Neural crest cell (in vitro differentiated cells): Measurements from ENCODE around the gene DMXL1. TPM values are rescaled to one million over a fixed set of nuclear protein-coding genes. Genes with fewer than 3 reads are reported as not detected.
"Not testable (repeated sequence)": the region's sequence is repeated elsewhere in the genome, so short reads cannot be mapped to it uniquely, and the experiment has no call there.

Source experiments
- DNase-seq: peaks from one replicate; pipeline ENCODE4 v3.0.0; 2021; ENCODE audit warnings: low read depth, mixed read lengths, low spot score
- H3K27ac Mint-ChIP-seq: one replicate; pipeline ENCODE4 v1.8.0; 2021; ENCODE audit warnings: mild to moderate bottlenecking, mixed read lengths; ENCODE audit not compliant: unreplicated experiment
- H3K27me3 Mint-ChIP-seq: 2 replicates; pipeline ENCODE4 v1.8.0; 2021; ENCODE audit warnings: low read depth, mild to moderate bottlenecking, mixed read lengths
- H3K36me3 Mint-ChIP-seq: 2 replicates; pipeline ENCODE4 v1.8.0; 2021; ENCODE audit warnings: low read depth, mild to moderate bottlenecking, mixed read lengths
- H3K4me1 Mint-ChIP-seq: 2 replicates; pipeline ENCODE4 v1.8.0; 2021; ENCODE audit warnings: mixed read lengths
- H3K4me3 Mint-ChIP-seq: one replicate; pipeline ENCODE4 v1.8.0; 2021; ENCODE audit warnings: mild to moderate bottlenecking, mixed read lengths
- H3K9me3 Mint-ChIP-seq: 2 replicates; pipeline ENCODE4 v1.8.0; 2021; ENCODE audit warnings: mixed read lengths
- total RNA-seq: library from RNA; stranded (reverse); gene quantifications from 2 replicates; pipeline ENCODE4 v1.2.1, GENCODE V29; 2021
- TF ChIP-seq, protein P1 (sequence below): fragments of 200-600 bp; sonication (generic); conservative IDR thresholded peaks from 2 replicates; pipeline ENCODE4 v1.5.0; 2021; ENCODE audit warnings: antibody characterized with exemption, mild to moderate bottlenecking

Gene DMXL1
- total RNA-seq, 1 donor from 2014 or later: 24.1 TPM

- H3K27ac Mint-ChIP-seq: no peak overlapping the region
- TF ChIP-seq, protein P1, sequence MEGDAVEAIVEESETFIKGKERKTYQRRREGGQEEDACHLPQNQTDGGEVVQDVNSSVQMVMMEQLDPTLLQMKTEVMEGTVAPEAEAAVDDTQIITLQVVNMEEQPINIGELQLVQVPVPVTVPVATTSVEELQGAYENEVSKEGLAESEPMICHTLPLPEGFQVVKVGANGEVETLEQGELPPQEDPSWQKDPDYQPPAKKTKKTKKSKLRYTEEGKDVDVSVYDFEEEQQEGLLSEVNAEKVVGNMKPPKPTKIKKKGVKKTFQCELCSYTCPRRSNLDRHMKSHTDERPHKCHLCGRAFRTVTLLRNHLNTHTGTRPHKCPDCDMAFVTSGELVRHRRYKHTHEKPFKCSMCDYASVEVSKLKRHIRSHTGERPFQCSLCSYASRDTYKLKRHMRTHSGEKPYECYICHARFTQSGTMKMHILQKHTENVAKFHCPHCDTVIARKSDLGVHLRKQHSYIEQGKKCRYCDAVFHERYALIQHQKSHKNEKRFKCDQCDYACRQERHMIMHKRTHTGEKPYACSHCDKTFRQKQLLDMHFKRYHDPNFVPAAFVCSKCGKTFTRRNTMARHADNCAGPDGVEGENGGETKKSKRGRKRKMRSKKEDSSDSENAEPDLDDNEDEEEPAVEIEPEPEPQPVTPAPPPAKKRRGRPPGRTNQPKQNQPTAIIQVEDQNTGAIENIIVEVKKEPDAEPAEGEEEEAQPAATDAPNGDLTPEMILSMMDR: no peak
- no peaks in the 10 kb centered on the region for H3K27me3 Mint-ChIP-seq
- no peak overlapping the region for H3K4me3 Mint-ChIP-seq
- H3K4me1 Mint-ChIP-seq: no peaks in the 10 kb centered on the region
- no peak for DNase-seq
- peaks cover 36% of the 10 kb centered on the region for H3K36me3 Mint-ChIP-seq
- H3K9me3 Mint-ChIP-seq: peaks cover 8% of the 10 kb centered on the region
Observed at GRCh38 chr5:119131530-119132304, 60.8 kb downstream of the DMXL1 start.

- H3K36me3 Mint-ChIP-seq: peaks cover 60% of the 10 kb centered on the region
- H3K9me3 Mint-ChIP-seq: peaks cover 26% of the 10 kb centered on the region
- not testable (repeated sequence) for H3K4me3 Mint-ChIP-seq, DNase-seq, H3K27me3 Mint-ChIP-seq, H3K4me1 Mint-ChIP-seq, H3K27ac Mint-ChIP-seq
Observed at GRCh38 chr5:119135743-119136142, 64.9 kb downstream of the DMXL1 start.

DNA sequence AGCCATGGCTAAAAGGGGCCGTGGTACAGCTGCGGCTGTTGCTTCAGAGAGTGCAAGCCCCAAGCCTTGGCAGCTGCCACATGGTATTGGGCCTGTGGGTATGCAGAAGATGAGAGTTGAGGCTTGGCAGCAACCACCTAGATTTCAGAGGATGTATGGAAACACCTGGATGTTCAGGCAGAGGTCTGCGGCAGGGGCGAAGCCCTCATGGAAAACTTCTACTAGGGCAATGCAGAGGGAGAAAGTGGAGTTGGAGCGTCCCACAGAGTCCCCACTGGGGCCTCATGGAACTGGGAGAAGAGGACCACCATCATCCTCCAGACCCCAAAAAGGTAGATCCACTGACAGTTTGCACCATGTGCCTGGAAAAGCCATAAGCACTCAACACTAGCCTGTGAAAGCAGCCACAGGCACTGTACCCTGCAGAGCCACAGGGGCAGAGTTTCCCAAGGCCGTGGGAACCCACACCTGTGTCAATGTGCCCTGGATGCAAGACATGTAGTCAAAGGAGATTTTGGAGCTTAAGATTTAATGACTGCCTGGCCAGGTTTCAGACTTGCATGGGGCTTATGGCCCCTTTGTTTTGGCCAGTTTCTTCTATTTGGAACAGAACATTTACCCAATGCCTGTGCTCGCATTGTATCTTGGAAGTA, 65.9 kb downstream of the DMXL1 start:
- TF ChIP-seq, protein P1: no peak
- H3K27ac Mint-ChIP-seq: no peak overlapping the region
- no peak for DNase-seq
- no peaks in the 10 kb centered on the region for H3K4me1 Mint-ChIP-seq
- no peaks in the 10 kb centered on the region for H3K27me3 Mint-ChIP-seq
- H3K36me3 Mint-ChIP-seq: peaks cover 60% of the 10 kb centered on the region
- H3K4me3 Mint-ChIP-seq: no peak overlapping the region
- H3K9me3 Mint-ChIP-seq: peaks cover 32% of the 10 kb centered on the region

DNA sequence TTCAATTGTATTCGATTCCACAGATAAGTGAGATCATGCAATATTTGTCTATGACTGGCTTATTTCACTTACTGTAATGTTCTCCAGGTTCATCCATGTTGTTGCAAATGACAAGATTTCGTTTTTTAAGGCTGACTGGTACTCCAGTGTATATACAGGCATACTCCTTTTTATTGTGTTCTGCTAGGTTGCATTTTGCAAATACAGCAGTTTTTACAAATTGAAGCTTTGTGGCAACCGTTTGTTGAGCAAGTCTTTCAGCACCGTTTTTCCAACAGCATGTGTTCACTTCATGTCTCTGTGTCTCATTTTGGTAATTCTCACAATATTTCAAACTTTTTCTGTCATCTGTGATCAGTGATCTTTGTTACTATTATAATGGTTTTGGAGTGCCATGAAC, 82.7 kb downstream of the DMXL1 start:
- DNase-seq: no peak
- H3K4me1 Mint-ChIP-seq: no peaks in the 10 kb centered on the region
- TF ChIP-seq, protein P1: no peak
- peaks cover 13% of the 10 kb centered on the region for H3K9me3 Mint-ChIP-seq
- H3K36me3 Mint-ChIP-seq: peaks cover 45% of the 10 kb centered on the region
- H3K4me3 Mint-ChIP-seq: no peak overlapping the region
- no peak overlapping the region for H3K27ac Mint-ChIP-seq
- no peaks in the 10 kb centered on the region for H3K27me3 Mint-ChIP-seq

DNA sequence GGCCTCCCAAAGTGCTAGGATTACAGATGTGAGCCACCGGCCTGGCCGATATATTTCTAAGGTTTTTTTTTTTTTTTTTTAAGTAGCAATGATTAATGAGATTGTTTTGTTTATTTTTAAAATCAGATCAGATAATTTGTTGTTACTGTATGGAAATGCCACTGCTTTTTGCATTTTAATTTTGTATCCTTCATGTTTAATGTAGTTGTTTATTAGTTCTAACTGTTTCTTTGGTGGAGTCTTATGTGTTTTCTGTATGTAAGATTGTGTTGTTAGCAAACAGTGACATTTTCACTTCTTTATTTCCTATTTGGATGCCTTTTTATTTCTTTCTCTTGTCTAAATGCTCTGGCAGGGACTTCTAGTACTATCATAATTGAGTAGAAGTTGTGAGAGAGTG, 87.3 kb downstream of the DMXL1 start:
- no peaks in the 10 kb centered on the region for H3K4me1 Mint-ChIP-seq
- H3K9me3 Mint-ChIP-seq: peaks cover 15% of the 10 kb centered on the region
- no peaks in the 10 kb centered on the region for H3K27me3 Mint-ChIP-seq
- H3K36me3 Mint-ChIP-seq: peaks cover 37% of the 10 kb centered on the region
- no peak for DNase-seq
- H3K27ac Mint-ChIP-seq: no peak overlapping the region
- TF ChIP-seq, protein P1: no peak
- no peak overlapping the region for H3K4me3 Mint-ChIP-seq

DNA sequence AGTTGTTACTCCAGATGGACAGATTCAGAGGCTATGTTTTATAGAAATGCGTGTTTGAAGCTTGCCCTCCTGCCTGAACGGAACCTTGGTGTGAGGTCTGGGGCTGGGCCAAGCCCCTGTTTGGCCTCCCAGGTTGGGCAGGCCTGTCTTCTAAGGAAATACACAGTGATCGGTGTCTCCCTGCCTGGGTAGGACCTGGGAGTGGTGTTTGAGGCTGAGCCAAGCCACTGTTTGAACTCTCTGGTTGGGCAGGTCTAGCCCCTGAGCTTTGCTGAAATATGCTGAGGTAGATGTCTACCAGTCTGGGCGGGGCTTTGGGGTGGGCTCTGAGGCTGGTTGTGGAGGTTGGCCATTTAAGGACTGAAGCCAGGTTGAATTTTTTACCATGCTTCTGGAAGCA, 90.5 kb downstream of the DMXL1 start:
- TF ChIP-seq, protein P1: no peak
- DNase-seq: no peak
- Mint-ChIP-seq H3K4me3 (no peak overlapping the region), H3K9me3 (peaks cover 13% of the 10 kb centered on the region), H3K4me1 (no peaks in the 10 kb centered on the region), H3K36me3 (peaks cover 30% of the 10 kb centered on the region), H3K27ac (no peak overlapping the region), H3K27me3 (no peaks in the 10 kb centered on the region)
